ENCODE results near the gene MTG1.

Gene MTG1

DNA sequence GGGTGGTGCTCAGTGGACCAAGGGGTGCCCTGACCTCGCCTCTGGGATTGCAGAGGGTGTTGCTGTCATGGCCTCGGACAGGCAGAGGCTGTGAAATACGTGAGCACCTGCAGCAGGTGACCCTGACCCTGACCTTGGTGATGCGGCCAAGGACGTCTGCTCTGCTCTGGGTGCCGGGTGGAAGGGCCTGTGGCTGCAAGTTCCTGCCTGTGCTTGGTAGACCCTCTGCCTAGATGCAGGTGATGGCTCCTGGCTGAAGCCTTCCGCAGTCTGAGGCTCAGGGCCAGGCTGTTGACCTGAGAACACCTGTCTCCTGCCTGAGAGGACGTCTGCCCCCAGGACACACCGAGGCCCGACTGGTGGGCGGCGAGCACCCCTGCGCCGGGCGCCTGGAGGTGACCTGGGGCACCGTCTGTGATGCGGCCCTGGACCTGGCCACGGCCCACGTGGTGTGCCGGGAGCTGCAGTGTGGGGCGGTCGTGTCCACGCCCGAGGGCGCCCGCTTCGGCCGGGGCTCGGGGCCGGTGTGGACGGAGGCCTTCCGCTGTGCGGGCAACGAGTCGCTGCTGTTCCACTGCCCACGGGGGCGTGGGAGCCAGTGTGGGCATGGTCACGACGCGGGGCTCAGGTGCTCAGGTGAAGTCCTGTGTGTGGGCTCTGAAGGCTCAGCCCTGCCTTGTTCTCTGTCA is 64.2 kb downstream of the MTG1 start:
- no peak overlapping the region for H3K27ac ChIP-seq
- TF ChIP-seq CTCF (conservative IDR thresholded peaks at IDR 0.05), result no peak

GRCh38 chr10:133458710-133459453 is 64.9 kb downstream of the MTG1 start:
- H3K27ac ChIP-seq, result no peak overlapping the region
- TF ChIP-seq CTCF (conservative IDR thresholded peaks at IDR 0.05), result no peak

DNA sequence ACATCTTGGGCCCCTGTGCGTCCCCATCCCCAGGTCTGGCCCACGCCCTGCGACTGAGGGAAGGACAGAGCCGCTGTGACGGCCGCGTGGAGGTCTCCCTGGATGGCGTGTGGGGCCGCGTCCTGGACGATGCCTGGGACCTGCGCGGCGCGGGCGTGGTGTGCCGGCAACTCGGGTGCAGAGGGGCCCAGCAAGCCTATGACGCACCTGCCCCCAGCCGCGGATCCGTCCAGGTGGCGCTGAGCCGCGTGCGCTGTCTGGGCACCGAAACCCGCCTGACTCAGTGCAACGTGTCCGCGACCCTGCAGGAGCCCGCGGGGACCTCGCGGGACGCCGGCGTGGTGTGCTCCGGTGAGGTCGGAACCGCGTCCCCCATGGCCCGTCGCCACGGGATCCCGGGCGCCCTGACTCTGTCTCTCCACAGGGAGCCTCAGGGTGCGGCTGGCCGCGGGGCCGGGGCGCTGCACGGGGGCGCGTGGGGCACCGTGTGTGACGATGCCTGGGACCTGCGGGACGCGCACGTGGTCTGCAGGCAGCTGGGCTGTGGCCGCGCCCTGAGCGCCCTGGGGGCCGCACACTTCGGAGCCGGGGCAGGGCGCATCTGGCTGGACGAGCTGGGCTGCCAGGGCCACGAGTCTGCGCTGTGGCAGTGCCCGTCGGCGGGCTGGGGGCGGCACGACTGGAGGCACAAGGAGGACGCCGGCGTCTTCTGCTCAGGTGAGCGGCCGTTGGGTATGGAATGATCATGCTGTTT is 65.7 kb downstream of the MTG1 start:
- TF ChIP-seq CTCF (conservative IDR thresholded peaks at IDR 0.05), result no peak
- no peak overlapping the region for H3K27ac ChIP-seq

- no peak for TF ChIP-seq CTCF (conservative IDR thresholded peaks at IDR 0.05)
- no peak overlapping the region for H3K27ac ChIP-seq
Measured at GRCh38 chr10:133460208-133460769, 66.3 kb downstream of the MTG1 start.

- no peak overlapping the region for H3K27ac ChIP-seq
- TF ChIP-seq CTCF (conservative IDR thresholded peaks at IDR 0.05), result no peak
Measured at GRCh38 chr10:133461027-133461426, 67.1 kb downstream of the MTG1 start.

GRCh38 chr10:133461841-133462240 is 67.9 kb downstream of the MTG1 start:
- no peak overlapping the region for H3K27ac ChIP-seq

More at GRCh38 chr10:133461841-133462240, 67.9 kb downstream of the MTG1 start:
- TF ChIP-seq CTCF (conservative IDR thresholded peaks at IDR 0.05), result no peak

All from VCaP (cell line).